Ovary (tissue), 9 donors: ENCODE measurements around the gene CCDC71. TPM values are rescaled to one million over a fixed set of nuclear protein-coding genes. Genes with fewer than 3 reads are reported as not detected.

Source experiments
- DNase-seq, 5 donors: peaks; one replicate each; pipeline ENCODE4 v3.0.0-alpha.2; 2019 to 2020
- H3K27ac ChIP-seq, 2 donors: fragments of 200-600 bp; one replicate each; pipeline versions ENCODE4 v1.5.1 to v1.8.0; 2019 to 2022
- H3K27me3 ChIP-seq: fragments of 200-600 bp; one replicate; pipeline ENCODE4 v1.8.0; 2022
- H3K36me3 ChIP-seq: fragments of 200-600 bp; sonication (generic); one replicate; pipeline ENCODE4 v1.5.1; 2019
- H3K4me1 ChIP-seq: one replicate; pipeline ENCODE4 v1.8.1; 2013; ENCODE audit warnings: mild to moderate bottlenecking, moderate library complexity; ENCODE audit not compliant: insufficient read depth
- H3K4me3 ChIP-seq: fragments of 200-600 bp; sonication (generic); one replicate; pipeline ENCODE4 v1.5.1; 2017
- H3K9me3 ChIP-seq, 2 donors: fragments of 200-600 bp in 1 of 2; sonication (generic) in 1 of 2; one replicate each; pipeline versions ENCODE4 v1.5.1 to v1.8.1; 2013 to 2019; ENCODE audit warnings: mild to moderate bottlenecking in 1 of 2, moderate library complexity in 1 of 2
- EP300 ChIP-seq: sonication (generic); formaldehyde crosslinking; IDR thresholded peaks from one replicate; pipeline ENCODE4 v1.6.1; 2017; ENCODE audit warnings: antibody characterized with exemption
- POLR2A ChIP-seq: fragments of 450-650 bp; IDR thresholded peaks from one replicate; pipeline ENCODE4 v1.6.1; 2017; ENCODE audit warnings: antibody characterized with exemption, mild to moderate bottlenecking, moderate library complexity
- WGBS, 3 donors: extraction: QIAGEN DNeasy Blood & Tissue Kit in 1 of 3; methylation state at CpG; one replicate each; pipeline versions ENCODE4 v1.1.5 to v1.1.7; 2013 to 2017; 5-methylcytosine and 5-hydroxymethylcytosine counted together
- intact Hi-C, 4 donors: fragments of 100-400 bp; cut with DNase I; formaldehyde crosslinking; loops; one replicate each; pipeline versions ENCODE4 v1.11.0 to v1.15.1; 2022 to 2023
- polyA plus RNA-seq, 2 donors: library from polyadenylated mRNA; stranded (reverse); fragments of 200-250 nt in 1 of 2; fragments of 350-450 nt in 1 of 2; fragmentation: Illumina TruSeq in 1 of 2; extraction: RNeasy Lipid Tissue Mini Kit (QIAGEN cat#74804) in 1 of 2; gene quantifications; one replicate each; pipeline ENCODE4 v1.2.3, GENCODE V29; 2013 to 2014
- total RNA-seq, 7 donors: library from RNA; depleted of rRNA in 2 of 7; stranded (reverse); fragments of >200 nt in 2 of 7; fragmentation: NEBNext Ultra II Directional in 3 of 7; extraction: Animal tissue kit (Norgen Biotek cat#: 25700) in 3 of 7; gene quantifications; one replicate each; pipeline versions ENCODE4 v1.1.0 to v1.2.4, GENCODE V29; 2016 to 2023
- TF ChIP-seq, protein P1 (sequence below), 3 donors: fragments of 450-650 bp in 2 of 3; fragments of 200-600 bp in 1 of 3; IDR thresholded peaks; one replicate each; pipeline versions ENCODE4 v1.5.1 to v1.8.0; 2016 to 2022; ENCODE audit warnings: antibody characterized with exemption in 3 of 3, mild to moderate bottlenecking in 1 of 3
- donor health status: DM: no; HTN: no; CAD: no; lungs with moderate emphysema.
- donor health status: DM: no; HTN: no; CAD: no.
- donor health status: Bipolar disorder and iron deficiency.
- donor health status: DM: yes; HTN: yes; CAD: no.
- donor health status: DM: no; HTN: no; CAD: no.
- donor health status: DM: yes; HTN: yes; CAD: no.

CCDC71 gene
- total and polyA plus RNA-seq, 9 donors, result 6.9 to 39.0 (median 30.9) TPM

- Histone ChIP-seq H3K4me3 (no peak overlapping the region), H3K27ac (peak overlapping the region in 1 of 2 donors; percentile 83), H3K9me3 (no peaks in the 10 kb centered on the region), H3K4me1 (peaks cover 7% of the 10 kb centered on the region), H3K27me3 (no peaks in the 10 kb centered on the region), H3K36me3 (no peaks in the 10 kb centered on the region)
- no peak for DNase-seq
- intact Hi-C loops, result loop anchor here in 1 of 4 donors (10.0 kb wide), 1 partner anchor 315 kb away; no protein-coding TSS in a partner anchor
- TF ChIP-seq POLR2A (no peak), EP300 (no peak)
- TF ChIP-seq, protein P1, sequence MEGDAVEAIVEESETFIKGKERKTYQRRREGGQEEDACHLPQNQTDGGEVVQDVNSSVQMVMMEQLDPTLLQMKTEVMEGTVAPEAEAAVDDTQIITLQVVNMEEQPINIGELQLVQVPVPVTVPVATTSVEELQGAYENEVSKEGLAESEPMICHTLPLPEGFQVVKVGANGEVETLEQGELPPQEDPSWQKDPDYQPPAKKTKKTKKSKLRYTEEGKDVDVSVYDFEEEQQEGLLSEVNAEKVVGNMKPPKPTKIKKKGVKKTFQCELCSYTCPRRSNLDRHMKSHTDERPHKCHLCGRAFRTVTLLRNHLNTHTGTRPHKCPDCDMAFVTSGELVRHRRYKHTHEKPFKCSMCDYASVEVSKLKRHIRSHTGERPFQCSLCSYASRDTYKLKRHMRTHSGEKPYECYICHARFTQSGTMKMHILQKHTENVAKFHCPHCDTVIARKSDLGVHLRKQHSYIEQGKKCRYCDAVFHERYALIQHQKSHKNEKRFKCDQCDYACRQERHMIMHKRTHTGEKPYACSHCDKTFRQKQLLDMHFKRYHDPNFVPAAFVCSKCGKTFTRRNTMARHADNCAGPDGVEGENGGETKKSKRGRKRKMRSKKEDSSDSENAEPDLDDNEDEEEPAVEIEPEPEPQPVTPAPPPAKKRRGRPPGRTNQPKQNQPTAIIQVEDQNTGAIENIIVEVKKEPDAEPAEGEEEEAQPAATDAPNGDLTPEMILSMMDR (IDR thresholded peaks at IDR 0.05), result no peak
- 49 to 55% (median 52%) methylated on average over 3 of the region's 3 CpGs for WGBS, 3 donors
Observed at GRCh38 chr3:49119439-49119838, 46.7 kb downstream of the CCDC71 start.

- peak in 4 of 5 donors; percentile 49 to 80 (median 60) for DNase-seq
- no peak overlapping the region for H3K27ac ChIP-seq
- intact Hi-C loops, result loop anchor here in 1 of 4 donors (10.0 kb wide), 1 partner anchor 316 kb away; no protein-coding TSS in a partner anchor
- no peak for TF ChIP-seq EP300
- TF ChIP-seq POLR2A, result no peak
- TF ChIP-seq, protein P1 (IDR thresholded peaks at IDR 0.05), result no peak
- H3K27me3 ChIP-seq, result no peaks in the 10 kb centered on the region
- no peaks in the 10 kb centered on the region for H3K9me3 ChIP-seq
- no peaks in the 10 kb centered on the region for H3K36me3 ChIP-seq
- peaks cover 7% of the 10 kb centered on the region for H3K4me1 ChIP-seq
- no peak overlapping the region for H3K4me3 ChIP-seq
- 32 to 37% (median 32%) methylated on average over 8 to 10 of the region's 10 CpGs for WGBS, 3 donors
Observed at GRCh38 chr3:49119036-49119435, 47.1 kb downstream of the CCDC71 start.

Other genes starting within 250 kb of the CCDC71 start
- gene ARIH2, start 247.5 kb downstream of the CCDC71 start, total RNA-seq, result 10 to 100 TPM; 66.8 to 95.7 (median 72.0) TPM
- gene ARIH2, start 247.5 kb downstream of the CCDC71 start, polyA plus RNA-seq, result 10 to 100 TPM; 39.6 to 75.3 TPM
- 100 to 1,000 TPM in 1 of 7 donors, 10 to 100 TPM in 6; 31.5 to 125 (median 46.5) TPM for gene P4HTM, start 176.1 kb downstream of the CCDC71 start, total RNA-seq
- 10 to 100 TPM; 16.6 to 33.5 TPM for gene P4HTM, start 176.1 kb downstream of the CCDC71 start, polyA plus RNA-seq
- 100 to 1,000 TPM; 116 to 289 (median 230) TPM for gene WDR6, start 158.9 kb downstream of the CCDC71 start, total RNA-seq
- 100 to 1,000 TPM; 109 to 196 TPM for gene WDR6, start 158.9 kb downstream of the CCDC71 start, polyA plus RNA-seq
- 10 to 100 TPM; 21.1 to 74.9 (median 27.5) TPM for gene DALRD3, start 147.8 kb downstream of the CCDC71 start, total RNA-seq
- gene DALRD3, start 147.8 kb downstream of the CCDC71 start, polyA plus RNA-seq, result 10 to 100 TPM; 23.0 to 33.1 TPM
- 100 to 1,000 TPM in 3 of 7 donors, 10 to 100 TPM in 4; 77.4 to 132 (median 96.3) TPM for gene NDUFAF3, start 144.2 kb downstream of the CCDC71 start, total RNA-seq
- gene NDUFAF3, start 144.2 kb downstream of the CCDC71 start, polyA plus RNA-seq, result 10 to 100 TPM; 43.2 to 72.6 TPM
- gene IMPDH2, start 136.9 kb downstream of the CCDC71 start, total RNA-seq, result 100 to 1,000 TPM; 264 to 523 (median 420) TPM
- 100 to 1,000 TPM; 295 to 381 TPM for gene IMPDH2, start 136.9 kb downstream of the CCDC71 start, polyA plus RNA-seq
- gene QRICH1, start 72.3 kb downstream of the CCDC71 start, total RNA-seq, result 100 to 1,000 TPM in 2 of 7 donors, 10 to 100 TPM in 5; 56.9 to 104 (median 90.4) TPM
- 10 to 100 TPM; 46.2 to 78.9 TPM for gene QRICH1, start 72.3 kb downstream of the CCDC71 start, polyA plus RNA-seq
- 100 to 1,000 TPM; 165 to 271 (median 204) TPM for gene QARS1, start 61.6 kb downstream of the CCDC71 start, total RNA-seq
- gene QARS1, start 61.6 kb downstream of the CCDC71 start, polyA plus RNA-seq, result 100 to 1,000 TPM; 191 to 293 TPM
- gene USP19, start 45.5 kb downstream of the CCDC71 start, total RNA-seq, result 10 to 100 TPM; 38.3 to 71.4 (median 53.8) TPM
- gene USP19, start 45.5 kb downstream of the CCDC71 start, polyA plus RNA-seq, result 10 to 100 TPM; 21.7 to 33.3 TPM
- 100 to 1,000 TPM; 457 to 681 (median 491) TPM for gene LAMB2, start 33.3 kb downstream of the CCDC71 start, total RNA-seq
- 100 to 1,000 TPM; 408 to 528 TPM for gene LAMB2, start 33.3 kb downstream of the CCDC71 start, polyA plus RNA-seq
- 100 to 1,000 TPM in 5 of 7 donors, 10 to 100 TPM in 2; 67.1 to 244 (median 131) TPM for gene KLHDC8B, start 5.3 kb upstream of the CCDC71 start, total RNA-seq
- gene KLHDC8B, start 5.3 kb upstream of the CCDC71 start, polyA plus RNA-seq, result 100 to 1,000 TPM in 1 of 2 donors, 10 to 100 TPM in 1; 84.6 to 109 TPM
- 10 to 100 TPM in 1 of 7 donors, 1 to 10 TPM in 6; 1.3 to 11.1 (median 6.6) TPM for gene C3orf62, start 110.9 kb upstream of the CCDC71 start, total RNA-seq
- gene C3orf62, start 110.9 kb upstream of the CCDC71 start, polyA plus RNA-seq, result 1 to 10 TPM; 5.0 to 7.9 TPM
- gene USP4, start 173.7 kb upstream of the CCDC71 start, total RNA-seq, result 10 to 100 TPM; 12.5 to 71.7 (median 52.5) TPM
- gene USP4, start 173.7 kb upstream of the CCDC71 start, polyA plus RNA-seq, result 10 to 100 TPM; 27.2 to 76.5 TPM
- gene GPX1, start 192.0 kb upstream of the CCDC71 start, total RNA-seq, result 100 to 1,000 TPM; 114 to 207 (median 152) TPM
- gene GPX1, start 192.0 kb upstream of the CCDC71 start, polyA plus RNA-seq, result 100 to 1,000 TPM in 1 of 2 donors, 10 to 100 TPM in 1; 28.1 to 192 TPM
- 100 to 1,000 TPM; 293 to 563 (median 439) TPM for gene RHOA, start 245.6 kb upstream of the CCDC71 start, total RNA-seq
- gene RHOA, start 245.6 kb upstream of the CCDC71 start, polyA plus RNA-seq, result 100 to 1,000 TPM; 297 to 878 TPM
- gene TCTA, start 246.1 kb upstream of the CCDC71 start, total RNA-seq, result 10 to 100 TPM; 22.4 to 46.6 (median 28.3) TPM
- gene TCTA, start 246.1 kb upstream of the CCDC71 start, polyA plus RNA-seq, result 10 to 100 TPM; 31.2 to 63.0 TPM